NCI-H510A (cell line): ENCODE measurements around the gene EIF2AK3.
"Not testable (repeated sequence)": the region's sequence is repeated elsewhere in the genome, so short reads cannot be mapped to it uniquely, and the experiment has no call there.

Experiments used
- DNase-seq: peaks from one replicate; lab custom pipeline; 2025; lab: John Stamatoyannopoulos, UW

Gene EIF2AK3

DNA sequence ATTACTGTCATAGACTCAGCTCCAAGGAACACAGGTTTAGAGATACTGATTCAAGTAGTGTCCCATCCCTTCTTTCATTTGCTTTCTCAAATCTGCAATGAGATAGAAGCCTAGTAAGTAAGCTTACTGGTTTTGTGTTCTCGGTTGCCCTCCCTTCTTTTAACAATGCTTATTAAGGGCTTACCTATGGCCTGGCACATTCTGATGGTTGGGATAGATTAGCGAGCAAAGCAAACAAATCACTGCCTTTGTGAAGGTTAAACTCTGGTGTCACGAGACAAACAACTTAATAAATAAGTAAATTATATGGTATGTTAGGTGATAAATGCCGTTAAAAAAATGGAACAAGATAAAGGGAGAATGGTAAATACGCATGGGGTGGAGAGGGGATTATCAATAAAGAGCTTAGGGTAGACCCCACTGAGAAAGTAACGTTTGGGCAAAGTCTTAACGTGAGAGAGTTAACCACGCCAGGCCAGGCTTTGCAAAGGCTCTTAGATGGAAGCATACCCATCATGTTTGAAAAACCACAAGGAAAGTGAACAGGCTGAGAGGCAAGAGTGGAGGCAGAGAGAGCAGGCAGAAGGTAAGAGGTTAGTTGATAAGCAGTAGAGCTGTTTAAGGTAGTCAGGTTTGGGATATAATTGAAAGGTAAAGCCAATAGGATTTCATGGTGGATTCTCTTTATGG is 31.0 kb downstream of the EIF2AK3 start:
- no peak for DNase-seq

- DNase-seq: no peak
Measured at GRCh38 chr2:88591698-88592097, 35.6 kb downstream of the EIF2AK3 start.

GRCh38 chr2:88590998-88591613 is 36.2 kb downstream of the EIF2AK3 start:
- DNase-seq: peak; percentile 1

DNA sequence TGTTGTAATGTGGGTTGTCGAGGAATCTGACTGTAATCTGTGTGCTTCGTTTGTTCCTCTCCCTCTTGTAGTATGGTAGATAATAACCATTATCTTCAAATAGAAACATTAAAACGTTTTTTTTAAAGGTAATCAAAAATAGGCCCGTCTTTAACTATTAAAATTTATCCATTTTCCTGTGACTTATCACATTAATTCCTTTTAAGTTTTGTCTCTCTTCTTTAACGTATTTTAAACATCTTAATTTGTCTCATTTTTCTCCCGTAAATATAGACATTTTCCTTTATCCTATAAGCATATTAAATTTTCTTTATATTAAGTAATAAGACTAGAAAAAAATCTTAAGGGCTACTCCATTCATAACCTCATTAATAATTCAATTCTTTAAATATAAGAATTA is 41.3 kb downstream of the EIF2AK3 start:
- DNase-seq: no peak

- DNase-seq: no peak
Measured at GRCh38 chr2:88582030-88582429, 45.2 kb downstream of the EIF2AK3 start.

GRCh38 chr2:88580088-88580487 is 47.2 kb downstream of the EIF2AK3 start:
- no peak for DNase-seq

- DNase-seq: no peak
Measured at GRCh38 chr2:88575630-88576029, 51.6 kb downstream of the EIF2AK3 start.

GRCh38 chr2:88575051-88575450 is 52.2 kb downstream of the EIF2AK3 start:
- no peak for DNase-seq

DNA sequence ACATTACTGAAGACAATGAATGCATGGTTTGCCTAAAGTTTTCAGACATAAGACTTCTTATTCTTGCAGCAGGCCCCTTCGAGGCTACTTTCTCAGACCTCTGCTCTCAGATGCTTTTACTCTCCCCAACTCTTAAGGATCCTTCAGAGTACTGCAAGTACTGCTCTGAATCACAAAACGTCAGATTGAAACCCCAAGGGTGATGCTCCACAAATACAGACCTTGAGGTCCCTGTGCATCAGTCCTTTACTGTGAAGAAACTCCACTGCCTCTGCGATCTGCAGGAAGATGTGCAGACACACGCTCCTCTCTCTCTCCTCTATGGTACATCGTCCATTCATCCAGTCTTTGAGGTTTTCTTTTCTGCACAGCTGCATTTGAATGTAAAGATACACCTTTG is 52.8 kb downstream of the EIF2AK3 start:
- no peak for DNase-seq

GRCh38 chr2:88568179-88568578 is 59.1 kb downstream of the EIF2AK3 start:
- DNase-seq: no peak

GRCh38 chr2:88564402-88564801 is 62.9 kb downstream of the EIF2AK3 start:
- DNase-seq: no peak

- DNase-seq: no peak
Measured at GRCh38 chr2:88563129-88563528, 64.1 kb downstream of the EIF2AK3 start.

- no peak for DNase-seq
Measured at GRCh38 chr2:88561646-88562388, 65.4 kb downstream of the EIF2AK3 start.

DNA sequence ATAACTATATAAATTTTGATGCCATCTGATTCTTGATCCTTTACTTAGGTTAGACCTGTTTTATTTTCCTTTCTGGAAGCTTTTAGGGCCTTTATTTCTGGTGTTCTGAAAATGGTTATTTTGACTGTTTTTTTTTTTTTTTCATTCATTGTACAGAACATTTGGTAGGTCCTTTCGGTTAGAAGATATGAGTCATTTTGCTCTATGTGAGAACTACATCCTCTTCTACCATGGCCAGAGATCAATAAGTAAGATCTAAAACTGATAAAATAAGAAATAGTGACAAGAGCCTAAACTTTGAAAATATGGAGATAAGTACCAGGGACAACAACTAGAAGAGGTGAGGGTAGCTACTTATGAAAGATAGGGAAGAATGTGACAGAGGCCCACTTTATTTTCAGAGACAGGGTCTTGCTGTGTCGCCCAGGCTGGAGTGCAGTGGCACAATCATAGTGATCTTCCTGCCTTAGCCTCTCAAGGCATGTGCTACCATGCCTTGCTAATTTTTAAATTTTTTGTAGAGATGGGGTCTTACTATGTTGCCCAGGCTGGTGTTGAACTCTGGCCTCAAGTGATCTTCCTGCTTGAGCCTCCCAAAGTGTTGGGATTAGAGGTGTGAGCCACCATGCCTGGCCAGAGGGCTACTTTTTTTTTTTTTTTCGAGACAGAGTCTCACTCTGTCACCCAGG is 66.5 kb downstream of the EIF2AK3 start:
- no peak for DNase-seq

DNA sequence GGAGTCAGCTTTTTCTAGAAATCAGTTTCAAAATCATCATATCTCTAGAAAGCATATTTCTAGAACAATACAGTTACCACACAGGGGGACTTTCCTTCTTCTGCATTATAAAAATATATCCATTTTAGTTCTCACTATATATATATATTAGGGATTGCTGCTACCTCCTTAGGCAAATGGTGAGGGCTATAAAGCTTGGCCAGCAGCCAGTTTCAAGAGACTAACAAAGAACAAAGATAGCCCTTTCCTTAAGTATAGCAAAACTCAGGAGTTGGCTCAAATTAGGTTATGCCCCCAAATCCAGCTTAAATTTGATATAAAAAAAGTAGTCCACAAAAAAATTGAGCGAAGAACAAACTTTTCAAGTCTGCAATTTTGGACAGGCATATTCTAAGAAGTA is 70.0 kb downstream of the EIF2AK3 start:
- DNase-seq: no peak

DNA sequence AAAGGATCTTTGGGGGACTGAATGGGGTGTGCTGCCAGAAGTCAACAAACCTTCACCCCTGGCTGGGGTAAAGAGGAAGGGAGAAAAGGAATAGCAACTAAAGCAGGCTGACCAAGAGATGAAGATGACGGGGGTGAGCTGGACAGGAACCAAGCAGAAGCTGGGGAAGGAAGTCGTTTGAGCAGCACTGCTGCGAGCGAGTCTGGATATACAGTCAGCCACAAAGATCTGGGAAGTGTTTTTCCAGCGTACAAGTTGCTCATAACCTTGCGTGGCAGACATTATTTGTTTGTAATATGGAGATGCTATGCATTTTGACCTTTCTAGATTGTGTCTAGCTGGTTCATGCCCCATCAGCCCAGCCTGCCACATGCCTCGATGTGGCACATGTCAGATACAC is 71.2 kb downstream of the EIF2AK3 start:
- no peak for DNase-seq

GRCh38 chr2:88554189-88554588 is 73.1 kb downstream of the EIF2AK3 start:
- no peak for DNase-seq

DNA sequence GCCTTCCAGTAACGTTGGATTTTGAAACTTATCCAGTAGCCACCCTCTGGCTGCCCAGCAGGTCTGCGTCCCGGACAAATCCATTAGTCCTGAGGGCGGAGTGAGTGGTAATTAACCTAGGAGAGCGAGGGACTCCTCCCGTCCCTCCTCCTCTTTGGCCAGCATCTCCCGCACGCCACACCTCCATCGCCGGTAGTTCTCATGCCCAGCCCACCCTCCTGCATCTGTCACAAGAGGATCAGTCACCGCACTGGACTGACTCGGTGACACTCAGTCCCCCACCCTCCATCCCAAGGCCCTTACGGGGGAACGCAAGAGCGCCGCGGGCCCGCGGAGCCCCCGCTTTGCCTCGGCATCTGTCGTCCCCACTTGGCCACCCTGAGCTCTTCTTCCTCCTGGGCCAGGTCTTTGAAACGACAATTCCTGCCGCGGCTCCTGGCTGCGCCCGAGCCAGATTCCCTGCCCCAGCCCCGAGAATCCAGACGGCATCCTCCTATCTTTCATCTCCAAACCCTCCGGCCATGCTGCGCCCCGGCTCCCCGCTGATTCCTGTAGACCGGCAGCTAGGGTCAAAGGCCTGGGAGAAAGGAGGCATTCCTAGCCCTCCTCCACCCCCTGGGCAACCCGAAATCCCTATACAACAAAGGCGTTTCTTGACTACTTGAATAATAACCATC is 77.5 kb downstream of the EIF2AK3 start:
- no peak for DNase-seq

GRCh38 chr2:88546291-88546690 is 81.0 kb downstream of the EIF2AK3 start:
- not testable (repeated sequence) for DNase-seq

GRCh38 chr2:88545118-88545517 is 82.1 kb downstream of the EIF2AK3 start:
- no peak for DNase-seq

GRCh38 chr2:88543541-88544057 is 83.7 kb downstream of the EIF2AK3 start:
- no peak for DNase-seq

DNA sequence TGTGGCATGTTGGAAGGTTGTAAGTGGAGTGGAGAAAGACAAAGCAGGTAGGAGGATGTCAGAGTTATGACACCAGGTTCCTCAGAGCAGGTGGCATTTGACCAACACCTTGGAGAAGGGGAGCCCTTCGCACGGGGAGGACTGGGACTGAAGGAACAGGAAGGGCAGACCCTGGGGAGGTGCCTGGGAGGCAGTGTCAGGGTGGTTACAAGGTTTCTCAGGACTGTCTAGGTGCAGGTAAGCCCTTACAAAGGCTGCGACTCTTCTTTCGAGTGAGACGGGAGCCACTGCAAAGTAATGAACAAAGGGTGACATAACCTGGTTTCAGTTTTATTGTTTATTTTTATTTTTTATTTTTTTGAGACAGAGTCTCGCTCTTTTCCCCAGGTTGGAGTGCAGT is 84.6 kb downstream of the EIF2AK3 start:
- DNase-seq: no peak
